ENCODE measurements around the gene WDR36. TPM values are rescaled to one million over a fixed set of nuclear protein-coding genes. Genes with fewer than 3 reads are reported as not detected.

Gene WDR36
- total and polyA plus RNA-seq, 2 of the 4 experiments (the other 2 are of a cell fraction) = 11.9 to 87.8 TPM

- H2BK120ac ChIP-seq (ENCODE audit: low read depth, low read length) = no peak overlapping the region
- TF ChIP-seq CTCF (conservative IDR thresholded peaks at IDR 0.05; ENCODE audit: low read depth, low read length) (no peak), CEBPB (IDR thresholded peaks at IDR 0.05; ENCODE audit: low read depth, low read length) (no peak), BHLHE40 (IDR thresholded peaks at IDR 0.05; ENCODE audit: low read depth, low read length) (no peak), RCOR1 (IDR thresholded peaks at IDR 0.05; ENCODE audit: insufficient replicate concordance, low read length) (no peak), MAZ (IDR thresholded peaks at IDR 0.05; ENCODE audit: borderline replicate concordance, low read depth, low read length) (no peak), ELK1 (IDR thresholded peaks at IDR 0.05; ENCODE audit: borderline replicate concordance, low read depth, low read length) (no peak), MXI1 (IDR thresholded peaks at IDR 0.05; ENCODE audit: borderline replicate concordance, low read depth, low read length) (no peak)
- H3K79me1 ChIP-seq (ENCODE audit: low read depth in 1 of 2, low read length in 2 of 2) = no peaks in the 10 kb centered on the region
- H2BK5ac ChIP-seq (ENCODE audit: low read depth, low read length, poor library complexity, severe bottlenecking) = no peak overlapping the region
- H2BK20ac ChIP-seq (ENCODE audit: low read depth, low read length) = no peak overlapping the region
- no peaks in the 10 kb centered on the region for H3K4me1 ChIP-seq (ENCODE audit: control insufficient read depth, insufficient read depth, low read length)
- BruUV-seq (replicated peaks) = no TSS peak
- H4K20me1 ChIP-seq (ENCODE audit: insufficient read depth, low read length) = no peaks in the 10 kb centered on the region
- H3K9me3 ChIP-seq (ENCODE audit: control insufficient read depth, insufficient read depth, low read length) = no peaks in the 10 kb centered on the region
- no peaks in the 10 kb centered on the region for H3K36me3 ChIP-seq (ENCODE audit: control insufficient read depth, insufficient read depth, low read length)
- H3K23ac ChIP-seq (ENCODE audit: low read depth, low read length) = no peak overlapping the region
- H3K18ac ChIP-seq (ENCODE audit: low read depth, low read length) = no peak overlapping the region
- H3K4me3 ChIP-seq (ENCODE audit: insufficient read depth, low read depth, low read length) = no peak overlapping the region
- no peak overlapping the region for H2AFZ ChIP-seq (replicated peaks; ENCODE audit: low read length, poor library complexity)
- no peak overlapping the region for H3K9ac ChIP-seq (ENCODE audit: low read depth, low read length)
- no peaks in the 10 kb centered on the region for H3K9me1 ChIP-seq (ENCODE audit: insufficient read depth, low read length)
- ATAC-seq (ENCODE audit: low read depth) (no peak), DNase-seq (no peak)
- dilution Hi-C loops (cut with HindIII; ENCODE audit: low sequenced_read_pairs, unreplicated experiment) = no loop called here
- H4K5ac ChIP-seq (ENCODE audit: low read depth, low read length) = no peak overlapping the region
- no peak overlapping the region for H2AK9ac ChIP-seq (replicated peaks; ENCODE audit: low read depth, low read length, poor library complexity)
- WGBS, 2 experiments (ENCODE audit: extremely low coverage in 2 of 2, insufficient read length in 1 of 2) = no CpG with 5 or more reads among the region's 2 CpGs
- ChIA-PET CTCF (no interaction called here), POLR2A (ENCODE audit: unreplicated experiment) (no interaction called here)
- no peak overlapping the region for H3K14ac ChIP-seq (replicated peaks; ENCODE audit: low read depth, low read length)
- no peak overlapping the region for H4K91ac ChIP-seq (ENCODE audit: insufficient read depth, low read depth, low read length)
- no peak overlapping the region for H3K56ac ChIP-seq (ENCODE audit: extremely low read depth, insufficient read depth, low read length)
- H2AK5ac ChIP-seq (ENCODE audit: low read depth, low read length) = no peak overlapping the region
- no peak overlapping the region for H2BK15ac ChIP-seq (ENCODE audit: low read depth, low read length)
- no peak overlapping the region for H3K4me2 ChIP-seq (ENCODE audit: low read depth, low read length)
- H3K4ac ChIP-seq (ENCODE audit: low read depth, low read length) = no peak overlapping the region
- no peak overlapping the region for H4K8ac ChIP-seq (ENCODE audit: low read depth in 2 of 2, low read length in 2 of 2)
- H3K27ac ChIP-seq (ENCODE audit: insufficient read depth, low read length) = no peak overlapping the region
- peaks cover 3% of the 10 kb centered on the region; the same call in 1 of the 2 replicates for H3K27me3 ChIP-seq (ENCODE audit: control insufficient read depth, insufficient read depth, low read length)
- in situ Hi-C loops (cut with MboI; ENCODE audit: low sequenced_read_pairs) = loop anchor here (10.0 kb wide), 1 partner anchor 297 kb away; no protein-coding TSS in a partner anchor
- intact Hi-C loops (cut with micrococcal nuclease) = no loop called here
Observed at GRCh38 chr5:111167551-111167950, 75.4 kb downstream of the WDR36 start.

All from IMR-90 (cell line).